Measurements from ENCODE around the gene ADM2. TPM values are rescaled to one million over a fixed set of nuclear protein-coding genes. Genes with fewer than 3 reads are reported as not detected.

ADM2 gene
- polyA plus RNA-seq, 2 donors: 2.2 to 3.6 TPM

DNA sequence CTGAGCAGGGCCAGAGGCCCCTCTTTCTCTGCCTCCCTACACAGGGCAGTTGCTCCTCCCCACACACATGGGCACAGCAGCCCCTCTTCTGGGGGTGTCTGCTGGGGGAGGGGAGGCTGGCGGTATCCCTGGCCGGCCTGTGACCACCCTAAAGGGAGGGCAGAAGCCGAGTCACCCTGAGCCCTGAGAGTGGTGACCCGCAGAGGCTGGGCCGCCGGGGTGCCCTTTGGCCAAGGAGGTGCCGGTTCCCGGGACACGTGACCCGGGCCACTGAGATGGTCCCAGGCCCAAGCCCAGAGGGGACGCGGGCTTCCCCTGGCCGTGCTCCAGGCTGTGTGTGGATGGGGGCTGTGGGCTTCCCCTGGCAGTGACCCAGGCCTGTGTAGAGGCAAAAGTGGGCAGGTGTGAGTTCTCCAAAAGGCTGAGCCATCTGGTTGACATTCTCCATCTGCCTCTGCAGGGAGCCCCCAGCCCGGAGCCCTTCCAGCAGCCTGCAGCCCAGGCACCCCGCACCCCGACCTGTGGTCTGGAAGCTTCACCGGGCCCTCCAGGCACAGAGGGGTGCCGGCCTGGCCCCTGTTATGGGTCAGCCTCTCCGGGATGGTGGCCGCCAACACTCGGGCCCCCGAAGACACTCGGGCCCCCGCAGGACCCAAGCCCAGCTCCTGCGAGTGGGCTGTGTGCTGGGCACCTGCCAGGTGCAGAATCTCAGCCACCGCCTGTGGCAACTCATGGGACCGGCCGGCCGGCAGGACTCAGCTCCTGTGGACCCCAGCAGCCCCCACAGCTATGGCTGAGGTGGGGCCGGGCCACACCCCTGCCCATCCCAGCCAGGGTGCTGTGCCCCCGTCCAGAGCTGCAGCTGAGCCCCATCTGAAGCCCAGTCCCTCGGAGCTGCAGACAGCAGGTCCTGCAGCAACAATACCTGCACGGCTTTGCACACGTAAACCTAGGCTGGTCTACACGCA is 1.0 kb downstream of the ADM2 start:
- Histone ChIP-seq H3K36me3 (ENCODE audit: control insufficient read depth in 2 of 2, insufficient read depth in 2 of 2, low read length in 1 of 2) (peaks cover 0 to 1% of the 10 kb centered on the region in 2 donors), H3K4me1 (ENCODE audit: control insufficient read depth in 2 of 2, insufficient read depth in 2 of 2, low read length in 1 of 2) (peaks cover 0 to 12% of the 10 kb centered on the region in 2 donors), H3K27me3 (ENCODE audit: control insufficient read depth in 1 of 2, insufficient read depth in 2 of 2, low read length in 2 of 2) (no peaks in the 10 kb centered on the region), H3K27ac (ENCODE audit: low read depth in 2 of 2, low read length in 1 of 2) (no peak overlapping the region), H3K9me3 (ENCODE audit: control insufficient read depth in 2 of 2, insufficient read depth in 1 of 2, low read depth in 1 of 2, low read length in 1 of 2) (no peaks in the 10 kb centered on the region), H3K4me3 (ENCODE audit: low read depth in 1 of 2, low read length in 2 of 2) (peak overlapping the region; percentile 61 to 62)
- WGBS, 2 donors: 58 to 61% methylated on average over 35 of the region's 35 CpGs

DNA sequence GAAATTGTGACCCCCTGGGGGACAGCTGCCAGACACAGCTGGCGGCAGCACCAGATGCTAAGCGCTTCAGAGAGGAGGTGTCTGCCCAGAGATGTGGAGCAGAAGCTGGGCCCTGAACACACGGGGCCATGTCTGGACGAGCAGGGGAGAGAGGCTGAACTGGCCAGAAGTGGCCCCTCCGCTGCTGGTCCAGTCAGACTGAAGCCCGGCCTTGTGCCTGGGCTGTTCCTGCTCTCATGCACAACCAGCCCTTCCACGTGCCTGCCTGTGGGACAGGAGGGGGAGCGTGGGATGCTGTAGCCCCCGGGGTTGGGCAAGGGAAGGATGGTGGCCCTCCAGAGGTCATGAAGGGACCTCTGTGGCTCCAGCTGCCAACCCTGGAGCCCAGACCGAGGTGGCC is 1.8 kb downstream of the ADM2 start:
- Histone ChIP-seq H3K36me3 (ENCODE audit: control insufficient read depth in 2 of 2, insufficient read depth in 2 of 2, low read length in 1 of 2) (peaks cover 0 to 1% of the 10 kb centered on the region in 2 donors), H3K4me1 (ENCODE audit: control insufficient read depth in 2 of 2, insufficient read depth in 2 of 2, low read length in 1 of 2) (peaks cover 0 to 12% of the 10 kb centered on the region in 2 donors), H3K27ac (ENCODE audit: low read depth in 2 of 2, low read length in 1 of 2) (no peak overlapping the region), H3K9me3 (ENCODE audit: control insufficient read depth in 2 of 2, insufficient read depth in 1 of 2, low read depth in 1 of 2, low read length in 1 of 2) (no peaks in the 10 kb centered on the region), H3K4me3 (ENCODE audit: low read depth in 1 of 2, low read length in 2 of 2) (no peak overlapping the region), H3K27me3 (ENCODE audit: control insufficient read depth in 1 of 2, insufficient read depth in 2 of 2, low read length in 2 of 2) (no peaks in the 10 kb centered on the region)
- WGBS, 2 donors: 77 to 83% methylated on average over 10 of the region's 10 CpGs

- no peak overlapping the region for H3K27ac ChIP-seq (ENCODE audit: low read depth in 2 of 2, low read length in 1 of 2)
- no peaks in the 10 kb centered on the region for H3K27me3 ChIP-seq (ENCODE audit: control insufficient read depth in 1 of 2, insufficient read depth in 2 of 2, low read length in 2 of 2)
- H3K36me3 ChIP-seq (ENCODE audit: control insufficient read depth in 2 of 2, insufficient read depth in 2 of 2, low read length in 1 of 2): peaks cover 0 to 1% of the 10 kb centered on the region in 2 donors
- H3K4me1 ChIP-seq (ENCODE audit: control insufficient read depth in 2 of 2, insufficient read depth in 2 of 2, low read length in 1 of 2): peaks cover 0 to 12% of the 10 kb centered on the region in 2 donors
- WGBS, 2 donors: 80 to 81% methylated on average over 8 of the region's 8 CpGs
- H3K4me3 ChIP-seq (ENCODE audit: low read depth in 1 of 2, low read length in 2 of 2): no peak overlapping the region
- H3K9me3 ChIP-seq (ENCODE audit: control insufficient read depth in 2 of 2, insufficient read depth in 1 of 2, low read depth in 1 of 2, low read length in 1 of 2): no peaks in the 10 kb centered on the region
These were observed 2.2 kb downstream of the ADM2 start for GRCh38 chr22:50483556-50483955.

GRCh38 chr22:50483977-50484853 is 2.9 kb downstream of the ADM2 start:
- H3K36me3 ChIP-seq (ENCODE audit: control insufficient read depth in 2 of 2, insufficient read depth in 2 of 2, low read length in 1 of 2): peaks cover 0 to 1% of the 10 kb centered on the region in 2 donors
- no peak overlapping the region for H3K27ac ChIP-seq (ENCODE audit: low read depth in 2 of 2, low read length in 1 of 2)
- H3K4me1 ChIP-seq (ENCODE audit: control insufficient read depth in 2 of 2, insufficient read depth in 2 of 2, low read length in 1 of 2): peaks cover 0 to 12% of the 10 kb centered on the region in 2 donors
- H3K27me3 ChIP-seq (ENCODE audit: control insufficient read depth in 1 of 2, insufficient read depth in 2 of 2, low read length in 2 of 2): no peaks in the 10 kb centered on the region
- 75 to 84% methylated on average over 31 of the region's 31 CpGs for WGBS, 2 donors
- no peak overlapping the region for H3K4me3 ChIP-seq (ENCODE audit: low read depth in 1 of 2, low read length in 2 of 2)
- no peaks in the 10 kb centered on the region for H3K9me3 ChIP-seq (ENCODE audit: control insufficient read depth in 2 of 2, insufficient read depth in 1 of 2, low read depth in 1 of 2, low read length in 1 of 2)

DNA sequence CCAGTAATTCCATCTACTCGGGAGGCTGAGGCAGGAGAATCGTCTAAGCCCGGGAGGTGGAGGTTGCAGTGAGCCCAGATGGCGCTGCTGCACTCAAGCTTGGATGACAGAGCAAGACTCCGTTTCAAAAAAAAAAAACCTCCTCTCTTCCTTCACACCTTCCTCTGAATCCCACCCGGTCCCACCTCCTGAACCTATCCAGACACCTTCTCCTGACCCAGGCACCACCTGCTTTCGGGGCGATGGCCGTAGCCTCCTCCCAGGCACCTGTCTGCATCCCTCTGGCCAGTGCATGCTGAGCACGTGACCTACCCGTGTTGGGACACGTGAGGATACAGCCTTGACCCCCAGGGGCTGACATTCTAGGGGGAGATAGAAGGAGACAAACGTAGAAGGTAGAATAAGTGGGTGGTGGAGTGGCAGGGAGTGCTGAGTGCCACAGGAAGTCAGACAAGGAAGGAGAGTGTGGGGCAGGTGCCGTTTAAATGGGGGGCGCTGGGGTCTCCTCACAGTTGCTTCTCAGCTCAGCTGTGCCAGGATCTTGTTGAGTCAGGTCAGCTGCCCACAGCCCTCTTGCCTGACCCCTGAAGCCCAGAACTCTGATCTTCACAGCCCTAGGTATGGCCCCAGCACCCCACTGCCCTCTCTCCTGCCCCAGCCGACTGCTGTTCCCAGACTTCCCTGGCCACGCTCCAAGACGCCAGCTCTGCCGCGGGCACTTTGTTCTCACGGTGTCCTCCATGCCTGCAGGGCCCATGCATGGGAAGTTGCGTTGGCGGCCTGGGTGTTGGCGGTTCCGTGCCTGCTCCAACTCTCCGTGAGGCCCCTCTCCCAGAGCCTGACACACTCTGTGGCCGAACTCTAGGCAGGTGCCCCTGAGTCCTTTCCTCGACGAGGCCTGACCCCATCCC is 4.1 kb downstream of the ADM2 start:
- no peak overlapping the region for H3K27ac ChIP-seq (ENCODE audit: low read depth in 2 of 2, low read length in 1 of 2)

GRCh38 chr22:50486561-50487289 is 5.4 kb downstream of the ADM2 start, which contains the start of gene MIOX:
Gene MIOX (plus strand): TSS chr22:50486859. CDS start chr22:50486898, 39 bp downstream.
- H3K9me3 ChIP-seq (ENCODE audit: control insufficient read depth in 2 of 2, insufficient read depth in 1 of 2, low read depth in 1 of 2, low read length in 1 of 2): no peaks in the 10 kb centered on the region
- H3K27me3 ChIP-seq (ENCODE audit: control insufficient read depth in 1 of 2, insufficient read depth in 2 of 2, low read length in 2 of 2): no peaks in the 10 kb centered on the region
- peaks cover 0 to 1% of the 10 kb centered on the region in 2 donors for H3K36me3 ChIP-seq (ENCODE audit: control insufficient read depth in 2 of 2, insufficient read depth in 2 of 2, low read length in 1 of 2)
- peaks cover 0 to 7% of the 10 kb centered on the region in 2 donors for H3K4me1 ChIP-seq (ENCODE audit: control insufficient read depth in 2 of 2, insufficient read depth in 2 of 2, low read length in 1 of 2)
- no peak within 1 kb of the TSS for H3K27ac ChIP-seq (ENCODE audit: low read depth in 2 of 2, low read length in 1 of 2)
- no peak within 1 kb of the TSS for H3K4me3 ChIP-seq (ENCODE audit: low read depth in 1 of 2, low read length in 2 of 2)
- 66 to 72% methylated on average over 23 of the region's 23 CpGs for WGBS, 2 donors

More for the DNA sequence above, 4.1 kb downstream of the ADM2 start:
- Histone ChIP-seq H3K4me3 (ENCODE audit: low read depth in 1 of 2, low read length in 2 of 2) (no peak overlapping the region), H3K9me3 (ENCODE audit: control insufficient read depth in 2 of 2, insufficient read depth in 1 of 2, low read depth in 1 of 2, low read length in 1 of 2) (no peaks in the 10 kb centered on the region), H3K4me1 (ENCODE audit: control insufficient read depth in 2 of 2, insufficient read depth in 2 of 2, low read length in 1 of 2) (peaks cover 0 to 12% of the 10 kb centered on the region in 2 donors), H3K36me3 (ENCODE audit: control insufficient read depth in 2 of 2, insufficient read depth in 2 of 2, low read length in 1 of 2) (peaks cover 0 to 1% of the 10 kb centered on the region in 2 donors), H3K27me3 (ENCODE audit: control insufficient read depth in 1 of 2, insufficient read depth in 2 of 2, low read length in 2 of 2) (no peaks in the 10 kb centered on the region)
- 52 to 55% methylated on average over 29 of the region's 29 CpGs for WGBS, 2 donors

- no peak overlapping the region for H3K4me3 ChIP-seq (ENCODE audit: low read depth in 1 of 2, low read length in 2 of 2)
- no peaks in the 10 kb centered on the region for H3K27me3 ChIP-seq (ENCODE audit: control insufficient read depth in 1 of 2, insufficient read depth in 2 of 2, low read length in 2 of 2)
- H3K27ac ChIP-seq (ENCODE audit: low read depth in 2 of 2, low read length in 1 of 2): no peak overlapping the region
- 79 to 80% methylated on average over 23 of the region's 23 CpGs for WGBS, 2 donors
- H3K4me1 ChIP-seq (ENCODE audit: control insufficient read depth in 2 of 2, insufficient read depth in 2 of 2, low read length in 1 of 2): peaks cover 0 to 7% of the 10 kb centered on the region in 2 donors
- H3K9me3 ChIP-seq (ENCODE audit: control insufficient read depth in 2 of 2, insufficient read depth in 1 of 2, low read depth in 1 of 2, low read length in 1 of 2): no peaks in the 10 kb centered on the region
- peaks cover 0 to 1% of the 10 kb centered on the region in 2 donors for H3K36me3 ChIP-seq (ENCODE audit: control insufficient read depth in 2 of 2, insufficient read depth in 2 of 2, low read length in 1 of 2)
These were observed 6.1 kb downstream of the ADM2 start for GRCh38 chr22:50487290-50488005.
